Nephron (organoid): ENCODE data around the gene LMBRD1.

Experiments used
- H3K27ac Mint-ChIP-seq, 3 experiments: 2 replicates each; pipeline ENCODE4 v1.8.0; 2020; ENCODE audit warnings: mixed read lengths in 3 of 3, mild to moderate bottlenecking in 2 of 3, moderate library complexity in 1 of 3
- H3K27me3 Mint-ChIP-seq: 2 replicates; pipeline ENCODE4 v1.8.0; 2021; ENCODE audit warnings: low read depth, mild to moderate bottlenecking, moderate library complexity, mixed read lengths
- H3K36me3 Mint-ChIP-seq: 2 replicates; pipeline ENCODE4 v1.8.0; 2020; ENCODE audit warnings: low read depth, mixed read lengths
- H3K4me1 Mint-ChIP-seq: 2 replicates; pipeline ENCODE4 v1.8.0; 2020; ENCODE audit warnings: mixed read lengths
- H3K4me3 Mint-ChIP-seq, 3 experiments: 2 replicates each; pipeline ENCODE4 v1.8.0; 2020; ENCODE audit warnings: mild to moderate bottlenecking in 3 of 3, mixed read lengths in 3 of 3, moderate library complexity in 2 of 3
- H3K9me3 Mint-ChIP-seq: 2 replicates; pipeline ENCODE4 v1.8.0; 2020; ENCODE audit warnings: mixed read lengths
- TF ChIP-seq, protein P1 (sequence below), 3 experiments: fragments of 200-600 bp; sonication (generic); IDR thresholded peaks; one replicate each; pipeline ENCODE4 v1.5.0; 2021; ENCODE audit warnings: antibody characterized with exemption in 3 of 3; ENCODE audit not compliant: unreplicated experiment in 3 of 3

LMBRD1 gene

DNA sequence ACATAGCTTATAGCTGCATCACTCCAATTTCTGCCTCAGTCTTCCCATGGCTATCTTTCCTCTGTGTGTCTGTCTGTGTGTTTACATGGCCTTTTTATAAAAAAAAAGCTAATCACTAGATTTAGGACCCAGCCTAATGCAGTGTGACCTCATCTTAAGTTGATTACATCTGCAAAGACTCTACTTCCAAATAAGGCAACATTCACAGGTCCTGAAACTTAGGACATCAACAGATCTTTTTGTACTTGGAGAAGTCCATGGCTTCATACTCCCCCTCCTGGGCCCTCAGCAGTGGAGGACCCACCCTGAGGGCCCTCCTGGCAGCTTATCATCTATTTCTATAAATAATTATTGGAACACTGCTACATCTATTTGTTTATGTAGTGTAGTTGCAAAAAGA lies 146.1 kb downstream of the LMBRD1 start:
- no peaks in the 10 kb centered on the region for H3K36me3 Mint-ChIP-seq

DNA sequence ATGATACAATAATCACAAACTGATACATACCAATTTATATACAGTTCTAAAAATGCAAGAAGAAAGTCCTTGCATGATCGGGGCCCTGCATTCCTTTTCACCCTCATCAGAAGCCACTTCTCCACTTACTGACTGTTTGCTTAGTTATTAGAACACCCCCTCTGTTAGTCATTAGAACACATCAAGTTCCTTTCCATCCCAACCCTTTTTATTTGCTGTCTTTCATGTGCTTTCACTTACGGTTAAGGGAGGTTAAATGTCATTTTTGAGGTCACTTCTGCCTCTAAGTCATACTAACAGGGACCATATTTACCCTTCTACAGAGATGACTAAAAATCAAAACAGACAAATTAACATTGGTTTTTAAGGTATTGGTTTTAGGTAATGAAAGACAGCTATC lies 149.1 kb downstream of the LMBRD1 start:
- TF ChIP-seq, protein P1, sequence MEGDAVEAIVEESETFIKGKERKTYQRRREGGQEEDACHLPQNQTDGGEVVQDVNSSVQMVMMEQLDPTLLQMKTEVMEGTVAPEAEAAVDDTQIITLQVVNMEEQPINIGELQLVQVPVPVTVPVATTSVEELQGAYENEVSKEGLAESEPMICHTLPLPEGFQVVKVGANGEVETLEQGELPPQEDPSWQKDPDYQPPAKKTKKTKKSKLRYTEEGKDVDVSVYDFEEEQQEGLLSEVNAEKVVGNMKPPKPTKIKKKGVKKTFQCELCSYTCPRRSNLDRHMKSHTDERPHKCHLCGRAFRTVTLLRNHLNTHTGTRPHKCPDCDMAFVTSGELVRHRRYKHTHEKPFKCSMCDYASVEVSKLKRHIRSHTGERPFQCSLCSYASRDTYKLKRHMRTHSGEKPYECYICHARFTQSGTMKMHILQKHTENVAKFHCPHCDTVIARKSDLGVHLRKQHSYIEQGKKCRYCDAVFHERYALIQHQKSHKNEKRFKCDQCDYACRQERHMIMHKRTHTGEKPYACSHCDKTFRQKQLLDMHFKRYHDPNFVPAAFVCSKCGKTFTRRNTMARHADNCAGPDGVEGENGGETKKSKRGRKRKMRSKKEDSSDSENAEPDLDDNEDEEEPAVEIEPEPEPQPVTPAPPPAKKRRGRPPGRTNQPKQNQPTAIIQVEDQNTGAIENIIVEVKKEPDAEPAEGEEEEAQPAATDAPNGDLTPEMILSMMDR (IDR thresholded peaks at IDR 0.05; ENCODE audit: unreplicated experiment in 3 of 3): no peak
- no peaks in the 10 kb centered on the region for H3K27me3 Mint-ChIP-seq
- no peaks in the 10 kb centered on the region for H3K4me1 Mint-ChIP-seq
- no peak overlapping the region for H3K27ac Mint-ChIP-seq
- H3K36me3 Mint-ChIP-seq: no peaks in the 10 kb centered on the region
- H3K9me3 Mint-ChIP-seq: peaks cover 5% of the 10 kb centered on the region
- H3K4me3 Mint-ChIP-seq: no peak overlapping the region

More for the DNA sequence above, 146.1 kb downstream of the LMBRD1 start:
- TF ChIP-seq, protein P1 (IDR thresholded peaks at IDR 0.05; ENCODE audit: unreplicated experiment in 3 of 3): no peak
- Mint-ChIP-seq H3K27ac (no peak overlapping the region), H3K9me3 (no peaks in the 10 kb centered on the region), H3K27me3 (no peaks in the 10 kb centered on the region), H3K4me1 (no peaks in the 10 kb centered on the region), H3K4me3 (no peak overlapping the region)

DNA sequence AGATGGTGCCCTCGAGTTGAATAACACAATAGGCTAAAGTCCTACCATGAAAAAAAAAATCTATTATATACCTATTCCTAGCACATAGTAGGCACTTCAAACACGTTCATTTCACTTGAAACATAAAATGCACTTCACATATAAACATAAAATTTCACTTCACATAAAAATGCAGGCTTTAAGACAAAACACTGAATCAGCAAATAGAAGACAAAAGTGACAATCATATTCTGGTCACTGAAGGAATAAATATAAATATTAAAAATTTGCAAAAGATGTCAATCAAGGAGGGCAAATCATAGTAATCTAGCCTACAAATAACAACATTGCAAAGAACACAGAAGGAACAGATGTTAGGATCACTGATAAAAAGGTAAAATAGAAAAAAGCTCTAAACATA lies 153.1 kb downstream of the LMBRD1 start:
- no peaks in the 10 kb centered on the region for H3K36me3 Mint-ChIP-seq
- peaks cover 5% of the 10 kb centered on the region for H3K9me3 Mint-ChIP-seq
- H3K27ac Mint-ChIP-seq: no peak overlapping the region
- peaks cover 3% of the 10 kb centered on the region for H3K27me3 Mint-ChIP-seq
- H3K4me1 Mint-ChIP-seq: no peaks in the 10 kb centered on the region
- TF ChIP-seq, protein P1 (IDR thresholded peaks at IDR 0.05; ENCODE audit: unreplicated experiment in 3 of 3): no peak
- H3K4me3 Mint-ChIP-seq: no peak overlapping the region

DNA sequence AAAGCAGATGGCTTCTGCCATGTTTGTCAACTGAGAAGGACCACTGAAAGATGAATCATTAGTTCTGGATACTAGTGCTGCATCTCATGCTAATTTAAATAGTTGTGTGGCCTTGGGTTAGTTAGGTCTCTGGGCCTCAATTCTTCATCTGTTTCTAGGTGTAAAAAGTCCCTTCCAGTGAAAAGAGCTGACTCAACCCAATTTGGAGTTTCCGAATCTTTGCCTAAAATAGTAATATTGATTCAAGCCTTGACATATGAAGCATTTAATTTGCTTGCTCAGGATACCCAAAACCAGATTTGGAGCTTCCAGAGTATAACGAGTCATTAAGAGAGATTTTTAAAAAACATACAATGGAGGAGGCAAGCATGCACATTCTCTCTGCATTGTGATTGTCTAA lies 163.9 kb downstream of the LMBRD1 start:
- H3K27me3 Mint-ChIP-seq: no peaks in the 10 kb centered on the region
- H3K9me3 Mint-ChIP-seq: no peaks in the 10 kb centered on the region
- no peak overlapping the region for H3K4me3 Mint-ChIP-seq
- H3K27ac Mint-ChIP-seq: no peak overlapping the region
- no peaks in the 10 kb centered on the region for H3K4me1 Mint-ChIP-seq
- H3K36me3 Mint-ChIP-seq: no peaks in the 10 kb centered on the region
- TF ChIP-seq, protein P1 (IDR thresholded peaks at IDR 0.05; ENCODE audit: unreplicated experiment in 3 of 3): no peak

DNA sequence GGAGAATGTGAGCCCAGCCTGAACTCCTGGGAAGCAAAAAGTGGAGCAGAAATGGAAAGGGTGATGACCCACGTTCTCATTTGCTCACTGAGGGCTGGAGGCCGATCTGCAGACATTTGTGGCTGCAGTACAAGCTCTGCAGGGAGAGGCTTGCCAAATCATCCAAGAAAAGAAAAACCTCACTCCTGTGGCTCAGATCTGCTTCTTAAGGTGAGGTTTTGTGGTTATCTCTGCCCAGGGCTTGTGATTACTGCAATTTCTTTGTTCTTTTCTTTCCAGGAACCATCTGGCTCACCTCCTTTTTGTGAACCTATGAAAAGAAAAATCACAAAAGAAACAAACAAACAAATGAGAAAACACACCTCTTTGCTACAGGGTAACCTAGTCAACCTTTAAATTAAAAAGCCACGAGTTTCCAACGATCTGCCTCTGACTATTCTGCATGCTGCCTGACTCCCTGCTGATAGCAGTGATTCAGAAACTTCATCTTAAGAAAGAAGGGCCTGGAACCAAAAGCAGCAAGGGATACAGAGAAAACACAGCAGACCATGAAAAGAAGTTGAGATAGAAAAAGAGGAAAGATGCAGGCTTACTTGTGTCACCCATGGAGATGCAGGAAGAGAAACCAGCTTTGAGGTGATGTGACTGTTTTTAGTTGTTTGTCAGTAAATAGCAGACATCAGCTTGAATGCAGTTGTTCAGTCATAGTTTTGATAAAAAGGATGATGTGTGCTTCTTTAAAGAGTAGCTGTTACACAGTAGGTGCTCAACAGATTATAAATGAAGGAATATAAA lies 165.1 kb downstream of the LMBRD1 start:
- no peaks in the 10 kb centered on the region for H3K4me1 Mint-ChIP-seq
- no peaks in the 10 kb centered on the region for H3K36me3 Mint-ChIP-seq
- TF ChIP-seq, protein P1 (IDR thresholded peaks at IDR 0.05; ENCODE audit: unreplicated experiment in 3 of 3): no peak
- H3K27ac Mint-ChIP-seq: no peak overlapping the region
- no peak overlapping the region for H3K4me3 Mint-ChIP-seq
- H3K27me3 Mint-ChIP-seq: no peaks in the 10 kb centered on the region
- no peaks in the 10 kb centered on the region for H3K9me3 Mint-ChIP-seq

DNA sequence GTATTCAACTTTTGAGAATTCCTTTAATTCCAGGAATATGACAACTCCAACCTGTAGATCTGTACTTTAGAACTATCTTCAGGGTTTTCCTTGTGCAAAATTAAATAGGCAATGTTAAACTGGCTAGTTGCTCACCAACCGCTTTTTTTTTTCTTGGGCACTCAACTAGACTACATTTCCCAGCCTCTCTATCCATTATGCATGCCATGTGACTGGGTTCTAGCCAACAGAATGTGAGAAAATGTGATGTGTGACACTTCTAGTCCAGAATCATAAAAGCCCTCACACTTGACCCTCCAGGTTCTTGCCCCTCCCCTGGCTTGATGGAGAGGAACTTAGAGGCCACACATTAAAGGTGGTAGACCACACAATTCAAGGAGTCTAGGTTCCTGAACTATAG lies 166.0 kb downstream of the LMBRD1 start:
- H3K36me3 Mint-ChIP-seq: no peaks in the 10 kb centered on the region
- no peaks in the 10 kb centered on the region for H3K27me3 Mint-ChIP-seq
- TF ChIP-seq, protein P1 (IDR thresholded peaks at IDR 0.05; ENCODE audit: unreplicated experiment in 3 of 3): no peak
- no peak overlapping the region for H3K4me3 Mint-ChIP-seq
- H3K27ac Mint-ChIP-seq: no peak overlapping the region
- H3K9me3 Mint-ChIP-seq: no peaks in the 10 kb centered on the region
- H3K4me1 Mint-ChIP-seq: no peaks in the 10 kb centered on the region
